ENCODE measurements around the gene TDRD12. TPM values are rescaled to one million over a fixed set of nuclear protein-coding genes. Genes with fewer than 3 reads are reported as not detected.

The TDRD12 gene
- total RNA-seq, 1 experiment from 2014 or later, result 0.64 TPM

DNA sequence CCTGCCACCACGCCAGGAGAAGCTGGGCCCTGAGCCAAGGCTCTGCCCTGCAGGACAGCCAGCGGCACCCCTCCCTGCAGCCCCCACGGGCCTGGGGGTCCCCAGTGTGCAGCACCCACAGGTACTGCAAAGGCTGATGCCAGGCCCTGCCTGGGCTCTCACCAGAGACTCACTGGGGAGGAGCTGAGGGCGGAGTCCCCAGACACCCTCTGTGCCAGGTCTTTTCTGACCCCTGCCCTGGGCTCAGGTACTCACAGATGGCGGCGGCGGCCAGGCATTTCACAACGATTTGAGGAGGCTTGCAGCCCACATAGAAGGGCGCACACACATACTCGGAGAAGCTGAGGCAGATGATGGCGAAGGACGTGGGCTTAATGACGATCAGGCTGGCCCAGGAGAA lies 144.3 kb downstream of the TDRD12 start:
- CTCF ChIA-PET, result no interaction called here
- POLR2A ChIA-PET (ENCODE audit: low non-redundant PET), result no interaction called here
- no peaks in the 10 kb centered on the region for H3K9me3 ChIP-seq (ENCODE audit: low read depth, low read length, poor library complexity, severe bottlenecking)

DNA sequence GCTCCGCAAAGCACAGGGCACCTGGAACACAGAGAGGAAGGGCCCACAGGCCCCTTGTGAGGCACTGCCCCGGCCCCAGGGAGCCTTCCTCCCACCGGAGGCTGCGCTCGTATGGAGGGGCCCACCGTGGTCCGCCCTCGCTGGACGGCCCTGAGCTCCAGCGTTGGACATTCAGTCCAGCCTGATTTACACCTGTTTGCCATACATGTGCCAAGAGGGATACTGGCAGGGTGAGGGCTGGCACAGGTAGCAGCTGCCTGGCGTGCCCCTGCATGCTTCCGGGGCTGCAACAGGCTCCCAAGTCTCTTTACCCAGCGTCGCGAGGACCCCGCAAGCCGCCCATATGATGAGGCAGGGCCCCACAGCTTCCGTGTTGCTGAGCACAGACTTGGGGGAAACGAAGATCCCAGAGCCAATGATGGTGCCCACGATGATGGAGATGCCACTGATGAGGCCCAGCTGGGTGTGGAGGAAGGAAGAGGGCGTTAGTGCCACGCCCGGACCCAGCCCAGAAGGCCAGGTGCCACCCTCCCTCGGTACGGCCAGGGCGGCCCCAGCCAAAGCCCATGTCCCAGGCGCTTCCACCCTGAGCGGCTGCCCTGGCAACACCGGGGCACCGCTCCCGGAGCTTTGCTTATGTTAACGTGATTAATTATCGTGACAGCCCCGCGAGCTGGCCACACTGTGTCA lies 144.9 kb downstream of the TDRD12 start:
- POLR2A ChIA-PET (ENCODE audit: low non-redundant PET), result no interaction called here
- no peak for DNase-seq (ENCODE audit: low spot score)
- TF ChIP-seq, protein P1, sequence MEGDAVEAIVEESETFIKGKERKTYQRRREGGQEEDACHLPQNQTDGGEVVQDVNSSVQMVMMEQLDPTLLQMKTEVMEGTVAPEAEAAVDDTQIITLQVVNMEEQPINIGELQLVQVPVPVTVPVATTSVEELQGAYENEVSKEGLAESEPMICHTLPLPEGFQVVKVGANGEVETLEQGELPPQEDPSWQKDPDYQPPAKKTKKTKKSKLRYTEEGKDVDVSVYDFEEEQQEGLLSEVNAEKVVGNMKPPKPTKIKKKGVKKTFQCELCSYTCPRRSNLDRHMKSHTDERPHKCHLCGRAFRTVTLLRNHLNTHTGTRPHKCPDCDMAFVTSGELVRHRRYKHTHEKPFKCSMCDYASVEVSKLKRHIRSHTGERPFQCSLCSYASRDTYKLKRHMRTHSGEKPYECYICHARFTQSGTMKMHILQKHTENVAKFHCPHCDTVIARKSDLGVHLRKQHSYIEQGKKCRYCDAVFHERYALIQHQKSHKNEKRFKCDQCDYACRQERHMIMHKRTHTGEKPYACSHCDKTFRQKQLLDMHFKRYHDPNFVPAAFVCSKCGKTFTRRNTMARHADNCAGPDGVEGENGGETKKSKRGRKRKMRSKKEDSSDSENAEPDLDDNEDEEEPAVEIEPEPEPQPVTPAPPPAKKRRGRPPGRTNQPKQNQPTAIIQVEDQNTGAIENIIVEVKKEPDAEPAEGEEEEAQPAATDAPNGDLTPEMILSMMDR (conservative IDR thresholded peaks at IDR 0.05; ENCODE audit: low read depth, low read length), result no peak
- TF ChIP-seq EZH2 (IDR thresholded peaks at IDR 0.05; ENCODE audit: borderline replicate concordance, low read depth, low read length, poor library complexity, severe bottlenecking), result no peak
- Histone ChIP-seq H3K4me3 (ENCODE audit: low read depth, low read length, poor library complexity, severe bottlenecking) (no peak overlapping the region), H3K36me3 (ENCODE audit: insufficient read depth, low read length, poor library complexity, severe bottlenecking) (no peaks in the 10 kb centered on the region), H3K27me3 (replicated peaks; ENCODE audit: insufficient read depth, low read depth, low read length, poor library complexity) (no peaks in the 10 kb centered on the region), H3K9me3 (ENCODE audit: low read depth, low read length, poor library complexity, severe bottlenecking) (no peaks in the 10 kb centered on the region), H3K27ac (ENCODE audit: low read depth, low read length, poor library complexity, severe bottlenecking) (no peak overlapping the region), H3K4me1 (ENCODE audit: insufficient read depth, low read length, poor library complexity, severe bottlenecking) (no peaks in the 10 kb centered on the region)
- CTCF ChIA-PET, result no interaction called here
- intact Hi-C loops (cut with micrococcal nuclease; ENCODE audit: unreplicated experiment), result no loop called here
- no TSS peak for BruUV-seq (replicated peaks)

More for the DNA sequence above, 144.3 kb downstream of the TDRD12 start:
- no peak for DNase-seq (ENCODE audit: low spot score)
- no peaks in the 10 kb centered on the region for H3K4me1 ChIP-seq (ENCODE audit: insufficient read depth, low read length, poor library complexity, severe bottlenecking)
- H3K27ac ChIP-seq (ENCODE audit: low read depth, low read length, poor library complexity, severe bottlenecking), result no peak overlapping the region
- no TSS peak for BruUV-seq (replicated peaks)
- intact Hi-C loops (cut with micrococcal nuclease; ENCODE audit: unreplicated experiment), result no loop called here
- no peak overlapping the region for H3K4me3 ChIP-seq (ENCODE audit: low read depth, low read length, poor library complexity, severe bottlenecking)
- no peaks in the 10 kb centered on the region for H3K36me3 ChIP-seq (ENCODE audit: insufficient read depth, low read length, poor library complexity, severe bottlenecking)
- TF ChIP-seq, protein P1 (conservative IDR thresholded peaks at IDR 0.05; ENCODE audit: low read depth, low read length), result no peak
- no peak for TF ChIP-seq EZH2 (IDR thresholded peaks at IDR 0.05; ENCODE audit: borderline replicate concordance, low read depth, low read length, poor library complexity, severe bottlenecking)
- no peaks in the 10 kb centered on the region for H3K27me3 ChIP-seq (replicated peaks; ENCODE audit: insufficient read depth, low read depth, low read length, poor library complexity)

DNA sequence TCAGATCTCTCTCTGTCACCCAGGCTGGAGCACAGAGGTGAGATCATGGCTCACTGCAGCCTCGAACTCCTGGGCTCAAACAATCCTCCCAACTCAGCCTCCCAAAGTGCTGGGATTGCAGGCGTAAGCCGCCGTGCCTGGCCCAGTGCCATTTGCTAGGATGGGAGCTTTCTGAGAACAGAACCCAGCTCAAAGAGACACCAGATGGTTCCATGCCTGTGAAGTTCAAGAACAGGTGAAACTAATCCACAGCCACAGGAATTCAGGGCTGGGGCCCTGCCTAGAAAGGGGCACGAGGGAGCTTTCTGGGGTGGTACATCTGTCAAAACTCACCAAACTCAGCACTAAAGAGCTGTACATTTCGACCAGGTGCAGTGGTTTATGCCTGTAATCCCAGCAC lies 145.8 kb downstream of the TDRD12 start:
- H3K27me3 ChIP-seq (replicated peaks; ENCODE audit: insufficient read depth, low read depth, low read length, poor library complexity), result no peaks in the 10 kb centered on the region
- no peak for DNase-seq (ENCODE audit: low spot score)
- POLR2A ChIA-PET (ENCODE audit: low non-redundant PET), result no interaction called here
- CTCF ChIA-PET, result no interaction called here
- H3K27ac ChIP-seq (ENCODE audit: low read depth, low read length, poor library complexity, severe bottlenecking), result no peak overlapping the region
- BruUV-seq (replicated peaks), result no TSS peak
- H3K9me3 ChIP-seq (ENCODE audit: low read depth, low read length, poor library complexity, severe bottlenecking), result no peaks in the 10 kb centered on the region
- H3K4me3 ChIP-seq (ENCODE audit: low read depth, low read length, poor library complexity, severe bottlenecking), result no peak overlapping the region
- intact Hi-C loops (cut with micrococcal nuclease; ENCODE audit: unreplicated experiment), result no loop called here
- no peaks in the 10 kb centered on the region for H3K36me3 ChIP-seq (ENCODE audit: insufficient read depth, low read length, poor library complexity, severe bottlenecking)
- H3K4me1 ChIP-seq (ENCODE audit: insufficient read depth, low read length, poor library complexity, severe bottlenecking), result no peaks in the 10 kb centered on the region
- TF ChIP-seq, protein P1 (conservative IDR thresholded peaks at IDR 0.05; ENCODE audit: low read depth, low read length), result no peak
- no peak for TF ChIP-seq EZH2 (IDR thresholded peaks at IDR 0.05; ENCODE audit: borderline replicate concordance, low read depth, low read length, poor library complexity, severe bottlenecking)

All from A673 (cell line).